ENCODE results near the gene DNAJB2.
"Not testable (repeated sequence)": the region's sequence is repeated elsewhere in the genome, so short reads cannot be mapped to it uniquely, and the experiment has no call there.

Gene DNAJB2

GRCh38 chr2:219251656-219252055, 27.5 kb upstream of the DNAJB2 start:
- TF ChIP-seq GATA1 (IDR thresholded peaks at IDR 0.05; ENCODE audit: low read depth, low read length) (no peak), POLR2A (IDR thresholded peaks at IDR 0.05; ENCODE audit: low read length) (no peak)
- no peak for DNase-seq

- DNase-seq: no peak
- TF ChIP-seq POLR2A (IDR thresholded peaks at IDR 0.05; ENCODE audit: low read length): no peak
- TF ChIP-seq GATA1 (IDR thresholded peaks at IDR 0.05; ENCODE audit: low read depth, low read length): no peak
Measured at GRCh38 chr2:219252084-219252483, 27.1 kb upstream of the DNAJB2 start.

DNA sequence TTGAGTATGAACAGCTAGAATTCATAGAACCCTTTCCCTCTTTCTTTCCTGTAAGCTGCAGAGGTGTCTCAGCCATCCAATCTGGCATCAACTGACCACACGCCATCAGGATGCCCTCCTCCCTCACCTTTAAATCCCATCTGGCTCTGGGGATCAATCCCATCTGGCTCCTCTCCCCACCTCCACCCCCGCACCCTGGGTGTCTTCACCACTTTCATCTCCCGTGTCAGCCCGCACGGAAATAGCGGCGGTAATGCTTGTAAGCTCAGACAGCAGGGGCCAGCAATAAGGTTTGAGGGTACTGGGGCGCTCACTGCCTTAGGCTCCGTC, 26.6 kb upstream of the DNAJB2 start:
- TF ChIP-seq GATA1 (IDR thresholded peaks at IDR 0.05; ENCODE audit: low read depth, low read length): no peak
- DNase-seq: no peak

- no peak for TF ChIP-seq GATA1 (IDR thresholded peaks at IDR 0.05; ENCODE audit: low read depth, low read length)
- no peak for TF ChIP-seq POLR2A (IDR thresholded peaks at IDR 0.05; ENCODE audit: low read length)
- peak; percentile 63 to 78 for DNase-seq
Measured at GRCh38 chr2:219252900-219253752, 26.0 kb upstream of the DNAJB2 start, which contains the start of gene TUBA4B. Gene TUBA4B (plus strand): TSS chr2:219253243. CDS start chr2:219253408, 165 bp downstream.

- TF ChIP-seq POLR2A (IDR thresholded peaks at IDR 0.05; ENCODE audit: low read length) (peak; percentile 95), GATA1 (IDR thresholded peaks at IDR 0.05; ENCODE audit: low read depth, low read length) (no peak)
- DNase-seq: peak; percentile 87 to 93
Measured at GRCh38 chr2:219253753-219254589, 25.2 kb upstream of the DNAJB2 start, which contains the start of gene TUBA4A. Gene TUBA4A (minus strand): TSS chr2:219253918. CDS start chr2:219253858, 60 bp downstream.

GRCh38 chr2:219254590-219255201, 24.5 kb upstream of the DNAJB2 start:
- peak; percentile 26 to 67 for DNase-seq
- no peak for TF ChIP-seq POLR2A (IDR thresholded peaks at IDR 0.05; ENCODE audit: low read length)
- TF ChIP-seq GATA1 (IDR thresholded peaks at IDR 0.05; ENCODE audit: low read depth, low read length): no peak

GRCh38 chr2:219258942-219259341, 20.2 kb upstream of the DNAJB2 start:
- not testable (repeated sequence) for DNase-seq

GRCh38 chr2:219261024-219261855, 17.9 kb upstream of the DNAJB2 start:
- TF ChIP-seq POLR2A (IDR thresholded peaks at IDR 0.05; ENCODE audit: low read length): no peak
- no peak for TF ChIP-seq GATA1 (IDR thresholded peaks at IDR 0.05; ENCODE audit: low read depth, low read length)
- DNase-seq: no peak

DNA sequence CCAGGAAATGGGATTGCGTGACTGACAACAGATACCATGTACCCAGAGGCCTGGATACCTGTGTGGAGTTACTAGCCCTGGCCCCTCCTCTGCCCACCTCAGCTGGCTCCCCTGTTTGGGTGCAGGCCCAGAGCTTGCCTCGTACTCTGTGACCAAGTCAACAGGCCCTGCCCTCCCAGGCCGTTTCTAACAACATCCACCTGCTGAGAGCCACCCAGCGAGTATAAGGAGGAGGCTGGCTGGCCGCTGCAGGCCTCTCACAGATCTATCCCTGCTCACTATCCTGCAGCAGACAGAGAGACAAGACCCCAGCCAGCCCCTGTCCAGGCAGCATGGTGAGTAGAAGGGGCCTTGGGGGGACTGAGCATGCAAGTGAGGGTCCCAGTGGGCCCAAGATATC, 12.9 kb upstream of the DNAJB2 start:
- DNase-seq: no peak
- no peak for TF ChIP-seq GATA1 (IDR thresholded peaks at IDR 0.05; ENCODE audit: low read depth, low read length)
- TF ChIP-seq POLR2A (IDR thresholded peaks at IDR 0.05; ENCODE audit: low read length): no peak

DNA sequence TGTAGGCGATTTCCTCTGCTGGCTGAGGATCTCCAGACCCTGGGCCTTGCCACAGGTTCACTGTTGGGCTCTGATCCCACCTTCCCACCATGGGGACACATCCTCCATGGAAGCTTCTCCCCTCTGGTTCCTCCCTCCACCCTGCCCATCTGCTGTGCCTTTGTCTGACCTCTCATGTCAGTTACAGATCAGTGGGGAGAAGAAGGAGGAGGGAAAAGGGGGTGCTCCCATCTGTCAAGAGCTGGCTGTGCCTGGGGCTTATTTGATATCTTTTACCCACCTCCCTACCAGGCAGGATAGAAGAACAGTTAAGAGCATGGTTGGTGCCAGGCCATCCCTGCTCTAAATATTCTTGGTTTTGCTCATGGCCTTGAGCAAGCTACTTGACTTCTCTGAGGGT, 12.3 kb upstream of the DNAJB2 start:
- no peak for DNase-seq
- TF ChIP-seq GATA1 (IDR thresholded peaks at IDR 0.05; ENCODE audit: low read depth, low read length) (no peak), POLR2A (IDR thresholded peaks at IDR 0.05; ENCODE audit: low read length) (no peak)

- no peak for TF ChIP-seq POLR2A (IDR thresholded peaks at IDR 0.05; ENCODE audit: low read length)
- no peak for TF ChIP-seq GATA1 (IDR thresholded peaks at IDR 0.05; ENCODE audit: low read depth, low read length)
- DNase-seq: no peak
Measured at GRCh38 chr2:219268294-219268693, 10.9 kb upstream of the DNAJB2 start.

DNA sequence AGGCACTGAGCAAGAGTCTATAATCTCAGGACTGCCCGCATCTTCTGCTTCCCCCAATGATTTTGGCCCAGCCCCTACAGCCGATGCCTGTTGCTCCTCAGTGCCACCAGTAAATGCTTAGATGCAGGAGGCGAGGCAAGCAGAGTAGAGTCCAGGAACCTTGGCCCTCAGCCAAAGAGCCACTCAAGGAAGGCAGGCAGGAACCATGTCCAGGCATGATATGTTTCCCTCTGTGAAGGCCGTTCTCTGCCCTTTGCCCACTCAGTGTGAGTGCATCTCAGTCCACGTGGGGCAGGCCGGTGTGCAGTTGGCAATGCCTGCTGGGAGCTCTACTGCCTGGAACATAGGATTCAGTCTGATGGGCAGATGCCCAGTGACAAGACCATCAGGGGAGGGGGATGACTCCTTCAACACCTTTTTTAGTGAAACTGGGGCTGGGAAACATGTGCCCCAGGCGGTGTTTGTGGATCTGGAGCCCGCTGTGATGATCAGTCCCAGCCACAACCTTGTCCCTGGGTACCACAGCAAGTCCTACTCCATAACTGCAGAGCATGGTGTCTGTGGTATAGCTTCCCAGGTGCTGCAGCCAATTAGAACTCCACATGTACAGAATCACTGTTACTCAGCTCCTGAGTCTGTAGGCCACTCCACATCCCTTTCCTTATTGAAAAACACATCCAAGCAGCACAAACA, 9.7 kb upstream of the DNAJB2 start:
- DNase-seq: no peak
- TF ChIP-seq GATA1 (IDR thresholded peaks at IDR 0.05; ENCODE audit: low read depth, low read length): no peak
- no peak for TF ChIP-seq POLR2A (IDR thresholded peaks at IDR 0.05; ENCODE audit: low read length)

DNA sequence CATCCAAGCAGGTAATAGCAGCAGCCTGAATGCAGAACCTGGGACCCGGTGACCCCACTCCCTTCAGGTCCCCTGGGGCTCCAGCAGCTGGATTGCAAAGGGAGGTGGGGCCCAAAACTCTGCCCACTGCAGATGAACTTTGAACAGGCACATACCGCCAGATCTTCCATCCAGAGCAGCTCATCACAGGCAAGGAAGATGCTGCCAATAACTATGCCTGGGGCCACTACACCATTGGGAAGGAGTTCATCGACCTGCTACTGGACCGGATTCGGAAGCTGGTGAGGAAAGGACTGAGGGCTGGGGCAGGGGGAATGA, 9.2 kb upstream of the DNAJB2 start:
- no peak for TF ChIP-seq GATA1 (IDR thresholded peaks at IDR 0.05; ENCODE audit: low read depth, low read length)
- no peak for TF ChIP-seq POLR2A (IDR thresholded peaks at IDR 0.05; ENCODE audit: low read length)
- no peak for DNase-seq
